M059J (cell line): ENCODE measurements around the gene EOLA1. TPM values are rescaled to one million over a fixed set of nuclear protein-coding genes. Genes with fewer than 3 reads are reported as not detected.
"Not testable (repeated sequence)": the region's sequence is repeated elsewhere in the genome, so short reads cannot be mapped to it uniquely, and the experiment has no call there.

ENCODE experiments used
- DNase-seq: peaks from one replicate; pipeline ENCODE4 v3.0.0-alpha.2; 2012; ENCODE audit warnings: low read depth
- total RNA-seq: library from RNA; depleted of rRNA; stranded (reverse); fragments of >200 nt; shearing (Covaris generic); gene quantifications from 2 replicates; pipeline ENCODE4 v1.2.3, GENCODE V29; 2014

Gene EOLA1
- total RNA-seq, 1 experiment from 2014 or later: 46.1 TPM

- DNase-seq: peak; percentile 19
Observed at GRCh38 chrX:149545545-149546543, 5.0 kb downstream of the EOLA1 start.

GRCh38 chrX:149546962-149547361, 6.2 kb downstream of the EOLA1 start:
- DNase-seq: not testable (repeated sequence)

DNA sequence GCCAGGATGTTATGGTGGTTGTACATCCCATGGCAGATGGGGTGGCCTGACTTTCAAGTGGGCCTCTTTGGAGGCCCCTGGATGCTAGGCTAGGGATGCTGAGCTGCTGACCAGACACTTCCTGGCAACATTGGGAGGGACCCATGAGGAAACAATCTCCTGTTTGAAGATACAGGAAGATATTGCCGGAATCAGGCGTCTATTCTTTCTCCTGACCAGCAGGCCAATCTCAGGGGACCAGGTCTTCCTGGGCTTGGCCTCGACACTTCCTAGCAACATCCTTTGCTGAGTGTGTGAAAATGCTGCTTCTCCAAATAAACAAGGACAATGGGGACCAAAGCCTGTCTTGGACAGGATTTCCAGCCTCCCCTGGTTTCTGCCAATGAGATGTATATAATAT, 7.0 kb downstream of the EOLA1 start:
- not testable (repeated sequence) for DNase-seq

DNA sequence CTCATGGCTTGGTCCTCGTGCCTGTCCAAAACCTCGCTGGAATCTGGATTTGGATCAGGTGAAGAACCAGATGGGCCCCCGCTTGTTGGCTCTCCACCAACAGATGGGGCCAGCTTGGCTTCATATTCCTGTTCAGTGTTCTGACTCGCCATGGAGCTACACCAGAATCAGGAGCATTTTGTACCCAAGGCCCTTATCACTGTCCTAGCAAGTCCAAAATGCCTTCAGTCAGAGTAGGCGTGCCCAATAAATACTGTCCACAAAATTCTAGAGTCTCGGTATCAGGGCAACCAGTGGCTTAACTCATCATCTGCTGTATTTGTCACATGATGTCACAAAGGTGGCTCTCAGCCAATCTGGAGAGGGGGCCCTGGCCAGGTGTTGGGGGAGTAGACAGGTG, 8.9 kb downstream of the EOLA1 start, which contains the start of gene HSFX3:
Gene HSFX3, minus strand, starts transcription at position 224 of the 400 bp plus-strand sequence. Its CDS starts 72 bp downstream, at position 152.
- not testable (repeated sequence) for DNase-seq

- DNase-seq: not testable (repeated sequence)
Observed at GRCh38 chrX:149550454-149550853, 9.6 kb downstream of the EOLA1 start.

DNA sequence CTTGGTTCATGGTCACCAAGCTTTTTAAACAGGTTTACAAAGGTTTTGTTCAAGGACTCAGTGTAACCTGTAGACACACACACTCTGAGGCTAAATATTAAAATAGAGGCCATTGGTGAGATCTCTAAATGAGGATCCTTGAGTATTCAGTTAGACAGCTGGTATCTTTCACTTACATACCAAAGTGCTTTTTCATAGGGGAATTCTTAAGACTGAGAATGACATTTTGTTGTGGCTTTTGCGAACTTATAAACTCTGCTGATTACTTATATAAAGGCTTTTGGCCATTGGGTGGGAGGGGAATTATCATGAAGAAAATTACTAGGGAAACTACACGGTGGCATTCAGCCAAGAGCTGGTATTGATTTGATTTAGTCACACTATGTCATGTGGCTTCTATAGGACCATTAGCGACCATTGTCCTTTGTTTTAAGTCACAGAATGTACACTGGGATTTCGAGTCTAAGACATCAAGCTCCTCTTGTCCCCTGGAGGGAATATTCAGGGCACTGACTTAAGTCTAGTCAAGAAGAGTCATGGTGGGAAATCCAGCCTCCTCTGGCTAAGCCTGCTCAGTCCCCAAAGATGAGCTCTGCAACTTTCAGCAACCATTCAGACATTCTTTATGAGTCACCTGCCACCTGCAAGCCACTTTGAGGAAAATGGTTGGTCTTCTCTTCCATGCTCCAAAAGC, 10.6 kb downstream of the EOLA1 start:
- not testable (repeated sequence) for DNase-seq

DNA sequence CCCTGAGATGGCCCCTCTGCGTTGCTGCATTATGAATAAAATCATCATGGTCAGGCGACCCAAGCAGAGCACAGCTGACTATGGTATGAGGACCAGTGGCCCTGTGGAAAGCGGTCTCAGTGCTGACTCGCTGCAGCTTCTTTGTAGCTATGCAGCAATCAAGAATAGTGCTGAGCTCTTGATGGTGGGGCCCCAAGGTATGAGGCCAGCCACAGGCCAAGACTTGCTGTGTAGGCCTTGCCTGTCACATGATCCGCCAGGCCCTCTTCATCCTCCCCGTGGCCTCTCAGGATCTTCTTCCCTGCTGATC, 11.1 kb downstream of the EOLA1 start:
- DNase-seq: not testable (repeated sequence)

DNA sequence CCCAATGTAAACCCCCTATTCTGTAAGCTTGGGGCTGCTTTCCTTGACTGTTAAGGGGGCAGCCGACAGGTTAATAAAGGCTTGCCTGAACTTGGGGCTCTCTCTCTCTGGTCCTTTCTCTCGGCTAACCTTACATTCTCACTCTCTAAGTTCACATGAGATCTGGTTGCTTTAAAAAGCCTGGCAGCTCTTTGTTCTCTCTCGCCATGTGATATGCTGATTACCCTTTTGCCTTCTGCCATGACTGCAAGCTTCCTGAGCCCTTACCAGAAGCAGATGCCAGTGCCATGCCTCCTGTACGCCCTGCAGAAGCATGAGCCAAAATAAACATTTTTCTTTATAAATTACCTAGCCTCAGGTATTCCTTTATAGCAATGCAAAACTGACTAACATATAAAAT, 14.4 kb downstream of the EOLA1 start:
- DNase-seq: not testable (repeated sequence)

DNA sequence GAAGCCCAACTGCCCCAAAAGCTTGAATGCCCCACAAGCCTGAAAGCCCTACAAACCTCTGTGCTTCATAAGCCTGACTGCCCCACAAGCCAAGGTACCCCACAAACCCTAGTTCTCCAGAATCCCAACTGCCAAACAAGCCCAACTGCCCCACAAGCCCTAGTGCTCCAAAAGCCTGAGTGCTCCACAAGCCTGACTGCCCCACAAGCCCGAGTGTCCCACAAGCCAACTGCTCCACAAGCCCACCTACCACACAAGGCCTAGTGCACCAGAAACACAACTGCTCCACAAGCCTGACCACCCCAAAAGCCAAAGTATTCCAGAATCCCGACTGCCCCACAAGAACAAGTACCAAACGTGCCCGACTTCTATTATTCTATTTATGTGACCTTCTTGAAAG, 22.5 kb downstream of the EOLA1 start:
- DNase-seq: no peak

DNA sequence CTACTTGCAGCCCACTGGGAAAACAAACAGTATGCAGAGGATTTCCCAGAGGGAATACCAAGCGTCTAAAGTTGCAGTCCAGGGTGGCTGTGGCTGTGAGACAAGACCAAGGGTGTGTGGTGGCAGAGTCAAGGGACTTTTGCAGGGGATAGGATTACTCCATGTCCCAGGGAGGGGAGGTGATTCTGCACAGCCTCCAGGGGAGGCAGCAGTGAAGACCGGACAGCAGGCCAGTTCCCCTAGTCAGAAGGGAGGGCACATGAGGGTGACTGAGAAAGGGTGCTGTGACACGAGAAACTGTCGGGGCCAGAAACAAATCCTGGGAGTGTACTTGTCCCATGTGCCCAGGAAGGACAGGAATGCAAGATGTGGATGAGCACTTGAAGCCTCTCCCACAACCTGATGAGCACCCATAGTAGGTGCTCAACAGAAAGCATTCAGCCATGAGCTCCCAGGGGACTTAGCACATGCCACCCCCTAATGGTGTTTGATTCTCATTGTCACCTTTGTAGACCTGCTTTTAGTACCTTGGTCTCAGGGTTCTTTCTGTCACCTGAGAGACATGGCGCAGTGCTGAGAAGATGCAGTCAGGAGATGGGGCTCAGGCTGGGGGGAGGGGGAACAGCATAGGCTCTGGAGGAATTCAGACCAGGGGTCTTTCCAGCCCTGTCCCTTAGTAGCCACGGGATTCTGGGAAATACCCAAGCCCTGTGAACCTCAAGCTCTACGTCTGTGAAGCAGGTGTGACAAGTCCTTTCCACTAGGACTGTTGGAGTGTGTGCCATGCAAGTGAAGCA, 27.0 kb downstream of the EOLA1 start:
- no peak for DNase-seq

DNA sequence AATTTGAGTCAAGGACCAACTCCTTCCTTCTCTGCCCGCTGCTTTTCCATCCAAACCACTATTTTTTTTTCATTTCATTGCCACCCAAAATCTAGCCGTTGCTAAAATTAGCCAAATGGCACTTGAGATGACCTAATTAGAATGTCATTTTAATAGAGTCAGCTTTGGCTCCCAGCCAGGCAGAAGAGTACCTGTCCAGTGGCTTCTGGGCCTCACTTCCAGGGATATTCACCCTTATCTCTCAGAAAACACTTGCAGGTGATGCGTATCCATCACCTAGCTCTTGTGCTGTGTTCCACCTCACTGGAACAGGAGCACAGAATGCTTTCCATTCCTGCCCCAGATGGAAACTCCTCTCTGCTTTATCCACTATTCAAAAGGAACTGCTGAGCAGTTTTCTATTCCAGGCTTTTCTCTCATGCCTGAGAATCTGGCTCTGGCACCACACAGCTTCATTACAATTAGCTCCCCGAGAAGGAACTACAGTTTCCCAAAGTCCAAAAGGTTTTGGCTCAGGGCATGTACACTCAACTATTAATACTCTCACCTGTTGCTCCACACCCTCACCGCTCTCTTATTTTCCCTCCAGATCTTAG, 28.0 kb downstream of the EOLA1 start:
- no peak for DNase-seq

DNA sequence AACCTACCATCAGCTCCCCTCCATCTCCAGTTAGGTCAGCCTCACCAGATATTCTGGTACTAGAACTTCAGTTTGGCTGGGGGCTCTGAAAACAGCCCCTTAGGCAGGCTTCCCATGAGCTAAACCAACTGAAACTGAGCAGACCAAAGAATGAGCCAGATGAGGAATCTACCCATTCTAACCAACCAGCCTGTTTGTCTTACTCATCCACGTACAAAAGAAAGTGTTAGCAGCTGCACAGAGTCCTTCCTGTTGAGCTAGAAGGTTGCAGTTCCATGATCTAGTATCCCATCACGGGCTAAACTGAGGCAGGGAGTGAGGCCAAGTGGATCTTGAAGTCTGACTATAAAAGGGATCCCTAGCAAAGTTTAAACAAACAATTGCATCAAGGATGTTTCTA, 29.0 kb downstream of the EOLA1 start:
- no peak for DNase-seq

DNA sequence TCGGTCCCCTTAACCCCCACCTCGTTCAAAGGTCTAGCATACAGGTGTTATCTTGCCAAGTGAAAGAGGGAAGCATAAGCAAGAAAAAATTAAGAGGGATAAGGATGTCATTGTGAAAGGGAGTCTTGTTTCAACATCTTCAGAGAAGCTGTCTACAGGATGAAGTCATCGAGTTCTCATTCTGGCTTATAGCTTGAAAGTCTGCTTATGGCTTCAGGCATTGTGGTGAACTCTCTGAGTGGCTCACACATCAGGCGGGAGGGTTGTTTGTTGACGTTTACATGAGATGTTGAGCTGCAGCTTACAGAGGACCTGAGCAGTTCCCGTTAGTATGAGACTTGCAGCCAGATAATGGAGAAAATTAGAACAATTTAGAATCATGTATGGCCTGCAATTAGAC, 29.9 kb downstream of the EOLA1 start:
- peak; percentile 88 for DNase-seq

GRCh38 chrX:149571770-149572169, 31.0 kb downstream of the EOLA1 start:
- no peak for DNase-seq

- peak; percentile 63 for DNase-seq
Observed at GRCh38 chrX:149572743-149573142, 31.9 kb downstream of the EOLA1 start.

- DNase-seq: not testable (repeated sequence)
Observed at GRCh38 chrX:149573456-149573855, 32.6 kb downstream of the EOLA1 start.

GRCh38 chrX:149585631-149586030, 44.8 kb downstream of the EOLA1 start:
- DNase-seq: not testable (repeated sequence)

DNA sequence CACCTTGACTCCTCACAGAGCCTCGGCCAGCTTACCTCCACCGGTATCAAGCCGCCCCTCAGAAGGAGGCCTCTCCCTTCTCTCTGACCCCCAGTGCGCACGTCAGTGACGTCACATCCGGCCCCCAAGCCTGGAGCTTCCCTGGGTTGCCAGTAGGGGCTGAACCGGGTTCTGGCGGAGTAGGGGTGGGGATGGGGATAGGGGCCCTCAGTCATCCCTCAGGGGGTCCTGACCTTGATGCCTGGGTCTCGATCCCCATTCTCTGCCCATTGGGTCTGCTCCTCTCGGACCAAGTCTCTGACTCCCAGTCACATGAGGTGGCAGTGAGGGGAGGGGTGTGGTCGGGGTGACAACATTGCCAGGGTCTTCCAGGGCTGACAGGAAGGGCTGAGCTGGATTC, 46.5 kb downstream of the EOLA1 start, which contains the start of gene MAGEA9B:
Gene MAGEA9B, minus strand, starts transcription at position 101 of the 400 bp plus-strand sequence. CDS start 4,280 bp downstream, outside the sequence.
- DNase-seq: not testable (repeated sequence)

DNA sequence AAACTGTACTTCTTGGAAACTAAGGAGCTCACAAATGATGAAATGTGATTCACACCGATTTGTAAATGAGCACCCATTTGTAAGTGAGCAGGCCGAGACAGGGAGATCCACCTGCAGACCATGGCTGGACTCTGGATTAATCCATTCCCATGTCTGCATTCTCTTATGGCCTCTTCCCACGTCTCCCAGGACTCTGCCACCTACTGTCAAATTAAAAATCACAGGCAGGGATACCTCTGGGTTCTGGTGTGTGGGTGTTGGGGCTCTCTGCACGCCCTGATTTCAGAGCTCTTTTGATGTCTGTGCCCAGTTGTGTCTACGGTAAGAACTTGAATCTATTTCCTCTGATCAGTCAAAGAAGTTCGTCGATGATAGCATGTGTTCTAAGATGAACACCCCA, 50.2 kb downstream of the EOLA1 start:
- DNase-seq: not testable (repeated sequence)

DNA sequence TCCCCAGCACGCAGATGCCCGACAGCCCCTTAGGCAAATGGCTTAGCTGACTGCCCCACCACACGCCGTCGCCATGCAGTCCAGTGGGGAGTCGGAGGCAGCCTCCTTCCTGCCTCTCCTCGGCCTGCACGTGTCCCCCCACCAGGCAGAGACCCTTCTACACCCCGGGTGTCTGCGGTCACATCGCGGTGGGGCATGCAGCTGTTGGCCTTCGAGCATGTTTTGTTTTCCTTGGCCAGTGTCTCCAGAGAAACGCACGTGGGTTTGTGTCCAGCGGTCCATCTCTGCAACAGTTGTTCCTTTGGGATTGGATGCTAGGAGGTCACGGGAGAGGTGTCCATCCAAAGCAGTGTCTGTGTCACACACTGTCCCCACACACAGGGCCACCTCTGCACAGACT, 54.4 kb downstream of the EOLA1 start, which contains the start of gene HSFX2:
Gene HSFX2, minus strand, starts transcription at position 101 of the 400 bp plus-strand sequence. CDS start 614 bp downstream, outside the sequence.
- DNase-seq: not testable (repeated sequence)

DNA sequence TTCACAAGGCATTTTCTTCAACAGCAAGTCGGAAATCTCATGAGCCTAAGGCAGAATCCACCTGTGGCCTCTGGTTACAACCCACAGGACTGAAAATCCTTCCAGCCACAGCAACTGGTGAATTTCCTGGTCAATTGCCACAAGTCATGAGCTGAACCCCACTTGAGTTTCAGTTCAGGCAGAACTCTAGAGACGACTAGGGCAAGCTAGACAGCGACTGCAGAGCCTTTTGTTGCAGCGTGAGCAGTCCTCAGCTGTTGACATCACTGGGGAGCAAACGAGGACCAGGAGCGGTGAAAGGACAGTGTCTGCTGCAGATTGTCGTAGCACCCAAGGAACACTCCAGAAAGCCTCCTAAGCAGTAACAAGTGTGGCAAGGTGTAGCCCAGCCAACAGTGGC, 55.1 kb downstream of the EOLA1 start:
- DNase-seq: not testable (repeated sequence)
